ENCODE results near the gene CACNA2D2.

DNA sequence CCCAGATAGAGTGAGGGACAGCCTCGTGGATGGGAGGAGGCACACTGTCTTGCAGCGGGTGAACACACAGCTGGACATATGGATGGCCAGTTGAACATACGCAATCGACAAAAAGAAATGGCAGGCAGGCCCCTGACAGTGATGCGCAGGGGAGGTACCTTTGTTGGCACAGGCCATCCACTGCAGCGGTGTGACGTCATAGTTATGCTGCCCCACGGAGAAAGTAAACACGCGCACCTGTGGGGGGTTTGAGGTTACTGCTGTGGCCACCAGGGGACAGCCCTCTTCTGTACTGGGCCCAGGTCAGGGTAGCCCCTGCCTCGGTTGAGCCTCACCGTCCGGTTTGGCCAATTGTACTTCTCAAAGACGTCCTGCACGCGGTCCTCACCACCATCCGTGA lies 124.7 kb downstream of the CACNA2D2 start:
- TF ChIP-seq, protein P1, sequence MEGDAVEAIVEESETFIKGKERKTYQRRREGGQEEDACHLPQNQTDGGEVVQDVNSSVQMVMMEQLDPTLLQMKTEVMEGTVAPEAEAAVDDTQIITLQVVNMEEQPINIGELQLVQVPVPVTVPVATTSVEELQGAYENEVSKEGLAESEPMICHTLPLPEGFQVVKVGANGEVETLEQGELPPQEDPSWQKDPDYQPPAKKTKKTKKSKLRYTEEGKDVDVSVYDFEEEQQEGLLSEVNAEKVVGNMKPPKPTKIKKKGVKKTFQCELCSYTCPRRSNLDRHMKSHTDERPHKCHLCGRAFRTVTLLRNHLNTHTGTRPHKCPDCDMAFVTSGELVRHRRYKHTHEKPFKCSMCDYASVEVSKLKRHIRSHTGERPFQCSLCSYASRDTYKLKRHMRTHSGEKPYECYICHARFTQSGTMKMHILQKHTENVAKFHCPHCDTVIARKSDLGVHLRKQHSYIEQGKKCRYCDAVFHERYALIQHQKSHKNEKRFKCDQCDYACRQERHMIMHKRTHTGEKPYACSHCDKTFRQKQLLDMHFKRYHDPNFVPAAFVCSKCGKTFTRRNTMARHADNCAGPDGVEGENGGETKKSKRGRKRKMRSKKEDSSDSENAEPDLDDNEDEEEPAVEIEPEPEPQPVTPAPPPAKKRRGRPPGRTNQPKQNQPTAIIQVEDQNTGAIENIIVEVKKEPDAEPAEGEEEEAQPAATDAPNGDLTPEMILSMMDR (IDR thresholded peaks at IDR 0.05; ENCODE audit: insufficient read depth, low read length), result no peak
- no peak for TF ChIP-seq POLR2AphosphoS5 (IDR thresholded peaks at IDR 0.05; ENCODE audit: low read depth)
- TF ChIP-seq, protein P2, sequence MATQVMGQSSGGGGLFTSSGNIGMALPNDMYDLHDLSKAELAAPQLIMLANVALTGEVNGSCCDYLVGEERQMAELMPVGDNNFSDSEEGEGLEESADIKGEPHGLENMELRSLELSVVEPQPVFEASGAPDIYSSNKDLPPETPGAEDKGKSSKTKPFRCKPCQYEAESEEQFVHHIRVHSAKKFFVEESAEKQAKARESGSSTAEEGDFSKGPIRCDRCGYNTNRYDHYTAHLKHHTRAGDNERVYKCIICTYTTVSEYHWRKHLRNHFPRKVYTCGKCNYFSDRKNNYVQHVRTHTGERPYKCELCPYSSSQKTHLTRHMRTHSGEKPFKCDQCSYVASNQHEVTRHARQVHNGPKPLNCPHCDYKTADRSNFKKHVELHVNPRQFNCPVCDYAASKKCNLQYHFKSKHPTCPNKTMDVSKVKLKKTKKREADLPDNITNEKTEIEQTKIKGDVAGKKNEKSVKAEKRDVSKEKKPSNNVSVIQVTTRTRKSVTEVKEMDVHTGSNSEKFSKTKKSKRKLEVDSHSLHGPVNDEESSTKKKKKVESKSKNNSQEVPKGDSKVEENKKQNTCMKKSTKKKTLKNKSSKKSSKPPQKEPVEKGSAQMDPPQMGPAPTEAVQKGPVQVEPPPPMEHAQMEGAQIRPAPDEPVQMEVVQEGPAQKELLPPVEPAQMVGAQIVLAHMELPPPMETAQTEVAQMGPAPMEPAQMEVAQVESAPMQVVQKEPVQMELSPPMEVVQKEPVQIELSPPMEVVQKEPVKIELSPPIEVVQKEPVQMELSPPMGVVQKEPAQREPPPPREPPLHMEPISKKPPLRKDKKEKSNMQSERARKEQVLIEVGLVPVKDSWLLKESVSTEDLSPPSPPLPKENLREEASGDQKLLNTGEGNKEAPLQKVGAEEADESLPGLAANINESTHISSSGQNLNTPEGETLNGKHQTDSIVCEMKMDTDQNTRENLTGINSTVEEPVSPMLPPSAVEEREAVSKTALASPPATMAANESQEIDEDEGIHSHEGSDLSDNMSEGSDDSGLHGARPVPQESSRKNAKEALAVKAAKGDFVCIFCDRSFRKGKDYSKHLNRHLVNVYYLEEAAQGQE (IDR thresholded peaks at IDR 0.05; ENCODE audit: insufficient replicate concordance, low read depth), result no peak
